GM19455 (cell line): ENCODE measurements around the gene ARL6IP1.

ENCODE experiments used
- ATAC-seq: cut with Tn5 transposase; IDR thresholded peaks from one replicate; pipeline ENCODE4 v1.9.1; 2021; ENCODE audit not compliant: unreplicated experiment

The ARL6IP1 gene

DNA sequence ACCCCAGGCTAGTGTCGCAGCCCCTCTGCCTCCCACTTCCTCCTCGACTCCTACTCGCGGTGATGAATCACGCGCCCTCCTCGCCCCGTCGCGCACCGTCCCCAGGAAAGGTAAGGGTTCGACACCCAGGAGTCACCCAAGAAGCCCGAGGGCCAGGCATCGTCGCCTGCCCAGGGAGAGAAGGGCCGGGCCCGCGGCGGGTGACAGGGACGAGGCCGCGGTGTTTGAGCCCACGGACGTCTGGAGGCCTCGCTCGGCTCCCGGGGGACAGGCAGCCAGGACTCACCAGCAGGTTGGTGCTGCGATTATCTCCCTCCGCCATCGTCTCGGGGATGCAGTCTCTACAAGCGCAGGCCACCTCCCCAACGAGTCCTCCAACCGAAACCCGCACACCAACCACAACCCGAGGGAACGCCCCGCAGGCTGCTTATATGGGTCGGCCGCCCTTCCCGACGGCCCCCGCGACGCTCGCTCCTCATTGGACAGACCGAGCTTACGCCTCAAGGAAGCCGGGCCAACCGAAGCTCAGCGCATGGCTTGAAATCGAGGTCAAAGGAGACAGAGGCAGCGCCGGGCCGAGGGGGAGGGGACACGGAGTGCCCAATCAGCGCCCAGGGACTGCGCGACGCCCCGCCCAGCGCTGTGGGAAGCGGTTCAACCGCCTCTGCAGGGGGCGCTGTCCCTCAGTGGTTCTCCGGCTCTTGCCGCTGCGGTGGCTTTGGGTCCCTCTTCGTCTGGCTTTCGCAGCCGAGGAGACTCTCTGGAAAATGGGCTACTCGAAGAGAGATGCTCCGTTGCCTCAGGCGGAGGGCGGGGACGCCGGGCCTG is at the start of gene ARL6IP1:
ARL6IP1 (minus strand) TSS at position 405 of the 828 bp plus-strand sequence; CDS start at position 322, 83 bp downstream.
- ATAC-seq = peak; percentile 90

DNA sequence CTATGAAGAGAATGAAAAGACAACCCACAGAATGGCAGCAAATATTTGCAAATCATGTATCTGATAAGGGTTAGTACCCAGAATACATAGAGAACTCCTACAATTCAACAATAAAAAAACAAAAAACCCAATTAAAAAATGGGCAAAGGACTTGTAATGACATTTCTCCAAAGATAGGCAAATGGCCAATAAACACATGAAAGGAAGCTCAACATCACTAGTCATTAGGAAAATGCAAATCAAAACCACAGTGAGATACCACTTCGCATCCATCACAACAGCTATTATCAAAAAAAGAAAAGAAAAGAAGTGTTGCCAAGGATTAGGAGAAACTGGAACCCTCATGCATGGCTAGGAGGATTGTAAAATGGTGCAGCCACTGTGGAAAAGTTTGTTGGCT is 45.1 kb upstream of the ARL6IP1 start:
- ATAC-seq = no peak

DNA sequence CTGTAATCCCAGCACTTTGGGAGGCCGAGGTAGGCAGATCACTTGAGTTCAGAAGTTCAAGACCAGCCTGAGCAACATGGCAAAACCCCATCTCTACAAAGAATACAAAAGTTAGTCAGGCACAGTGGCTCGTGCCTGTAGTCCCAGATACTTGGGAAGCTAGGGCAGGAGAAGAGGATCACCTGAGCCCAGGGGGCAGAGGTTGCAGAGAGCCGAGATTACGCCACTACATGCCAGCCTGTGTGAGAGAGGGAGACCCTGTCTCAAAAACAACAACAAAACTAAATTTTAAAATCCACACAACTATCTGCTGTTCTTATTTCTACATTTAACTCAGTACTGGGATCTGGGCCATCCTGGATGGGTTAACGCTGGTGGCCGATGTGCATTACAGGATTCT is 41.2 kb upstream of the ARL6IP1 start:
- no peak for ATAC-seq

DNA sequence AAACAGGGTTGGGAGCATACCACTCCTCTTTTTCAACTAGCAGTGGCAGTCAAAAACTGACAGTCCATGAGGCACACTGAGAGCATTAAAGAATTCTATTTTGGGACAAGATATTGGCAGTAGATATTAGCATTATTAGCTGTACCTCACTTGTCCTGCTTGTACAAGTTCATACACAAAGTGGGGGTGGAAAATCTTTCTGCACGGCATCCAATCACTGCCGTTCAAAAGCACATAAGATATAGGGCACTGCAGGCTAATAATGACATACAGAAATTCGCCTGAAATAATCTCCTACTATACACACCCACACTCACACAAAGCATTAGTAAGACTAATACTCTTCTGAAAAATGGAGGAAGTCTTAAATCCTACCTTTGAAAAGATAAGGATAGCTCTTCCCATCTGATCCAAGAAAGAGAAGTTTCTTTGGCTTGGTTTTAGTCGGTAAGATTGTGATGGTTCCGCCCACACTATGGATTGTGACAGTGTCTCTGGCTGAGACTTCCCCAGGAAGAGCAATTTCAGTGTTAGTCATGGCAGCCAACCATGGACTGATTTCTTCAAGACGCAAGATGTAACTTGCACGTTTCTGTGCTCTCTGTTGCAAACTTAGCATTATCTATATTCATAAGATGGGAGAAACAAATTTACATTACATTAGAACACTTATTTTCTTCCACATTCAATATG is 40.6 kb upstream of the ARL6IP1 start:
- ATAC-seq = no peak

DNA sequence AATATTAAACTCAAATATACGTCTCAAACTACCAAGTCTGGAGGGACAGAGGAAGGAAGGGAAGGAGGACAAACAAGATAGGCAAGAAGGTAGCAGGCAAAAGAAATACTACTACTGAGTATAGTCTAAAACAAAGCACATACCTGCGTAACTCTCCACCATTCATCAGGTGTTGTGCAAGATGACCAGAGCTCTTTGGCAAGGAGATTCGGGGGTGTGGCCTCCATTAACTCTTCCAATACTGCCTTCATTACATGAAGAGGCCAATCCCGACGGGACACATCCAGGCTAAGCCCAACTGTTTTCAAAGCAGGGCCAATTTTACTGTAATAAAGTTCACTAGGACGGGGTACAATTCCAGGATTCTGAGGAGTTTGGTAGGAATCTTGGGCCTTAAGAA is 38.2 kb upstream of the ARL6IP1 start:
- no peak for ATAC-seq

DNA sequence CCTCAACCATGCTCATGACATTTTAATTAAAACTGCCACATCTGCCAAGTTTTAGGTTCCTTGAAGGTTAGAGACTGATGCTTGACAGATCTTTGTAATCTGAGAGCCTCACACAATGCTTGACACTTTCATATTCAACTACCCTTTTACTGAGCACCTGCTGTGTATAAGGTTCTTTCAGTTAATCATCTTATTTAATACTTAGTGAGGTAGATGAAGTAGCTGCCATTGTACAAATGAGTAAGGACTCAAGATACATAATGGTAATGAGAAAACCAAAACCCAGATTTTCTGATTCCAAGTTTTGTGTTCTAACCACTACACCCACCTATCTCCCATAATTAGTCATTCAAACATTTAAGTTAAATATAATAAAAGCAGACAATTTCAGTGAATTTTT is 35.4 kb upstream of the ARL6IP1 start:
- ATAC-seq = no peak

DNA sequence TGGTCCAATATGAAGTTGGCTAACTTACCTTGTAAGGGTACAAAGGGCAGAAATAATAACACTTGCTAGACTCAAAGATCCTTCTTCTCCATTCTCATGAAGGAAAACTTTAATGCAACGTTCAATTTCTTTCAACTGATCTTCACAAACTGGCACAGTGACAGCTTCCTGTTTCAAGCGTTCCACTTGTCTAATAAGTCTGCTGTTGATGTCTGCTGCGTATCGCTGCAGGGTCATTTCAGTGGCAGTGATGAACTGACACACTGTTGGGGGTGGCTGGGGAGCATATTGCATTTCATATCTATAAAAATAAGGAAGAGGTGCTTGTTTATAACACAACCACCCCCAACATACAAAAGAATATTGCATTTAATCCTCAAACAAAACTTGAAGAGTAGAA is 33.5 kb upstream of the ARL6IP1 start:
- no peak for ATAC-seq

DNA sequence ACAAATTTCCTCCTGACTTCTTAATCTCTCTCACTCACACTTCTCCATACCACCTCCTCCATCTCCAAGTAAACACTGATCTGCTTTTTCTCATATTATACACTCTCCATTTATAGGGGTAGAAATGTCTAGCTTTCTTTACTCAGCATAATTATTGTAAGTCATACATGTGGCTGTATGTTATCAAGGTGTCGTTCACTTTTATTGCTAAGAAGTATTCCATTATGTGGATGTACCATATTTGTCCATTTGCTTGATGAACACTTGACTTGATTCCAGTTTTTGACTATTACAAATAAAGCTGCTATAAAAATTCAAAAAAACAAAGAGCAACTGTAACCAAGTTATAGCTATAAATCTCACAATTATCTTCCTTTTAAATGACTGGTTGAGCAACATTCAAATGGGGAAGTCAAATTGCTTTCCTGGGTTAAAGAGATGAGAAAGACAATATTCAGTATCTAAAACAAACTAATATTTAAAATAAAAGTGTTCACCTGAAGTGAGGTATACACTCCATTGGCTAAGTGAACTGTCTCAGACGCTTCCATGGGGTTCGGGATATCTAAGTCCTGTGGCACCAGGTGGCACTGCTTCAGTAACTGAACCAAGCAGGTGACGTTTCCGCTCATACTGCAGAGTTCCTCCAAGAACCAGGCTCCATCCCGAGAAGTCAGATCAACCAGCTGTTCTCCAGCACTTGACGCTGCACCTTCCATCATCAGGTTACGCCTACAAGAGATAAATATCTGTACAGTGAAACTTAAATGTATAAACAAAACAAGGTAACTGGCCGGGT is 32.6 kb upstream of the ARL6IP1 start:
- no peak for ATAC-seq

DNA sequence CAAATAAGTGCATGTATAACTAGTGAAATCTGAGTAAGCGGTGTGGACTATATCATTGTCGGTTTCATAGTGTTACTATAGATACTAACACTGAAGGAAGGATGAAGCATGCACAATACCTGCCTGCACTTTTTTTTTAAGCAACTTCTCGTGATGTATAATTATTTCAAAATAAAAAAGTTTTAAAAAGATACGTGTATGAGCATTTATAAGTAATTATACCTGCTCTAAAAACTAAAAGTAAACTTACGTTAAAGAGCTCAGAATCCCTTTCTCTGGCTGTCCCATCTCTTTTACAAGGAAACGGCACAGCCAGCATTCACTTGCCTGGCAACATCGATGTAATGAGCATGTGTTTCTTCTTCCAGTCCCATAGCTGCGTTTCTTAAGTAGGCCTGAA is 31.3 kb upstream of the ARL6IP1 start:
- ATAC-seq = no peak

DNA sequence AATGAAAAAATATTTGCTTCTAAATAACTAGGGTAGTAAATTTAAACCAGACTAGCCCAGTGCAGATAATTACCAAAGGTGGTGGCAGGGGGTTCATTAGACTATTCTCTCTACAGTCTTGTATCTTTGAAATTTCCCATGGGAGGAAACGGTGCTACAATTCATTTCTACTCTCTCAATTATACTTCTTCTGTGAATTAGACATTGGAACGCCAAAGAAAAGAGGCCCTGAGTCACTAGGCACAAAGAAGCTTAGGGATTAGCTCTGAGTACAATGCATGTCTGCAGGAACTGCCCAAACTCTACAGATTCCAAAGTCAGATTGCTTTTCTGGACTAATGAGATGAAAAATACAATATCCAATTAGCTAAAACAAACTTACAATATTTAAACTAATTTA is 30.7 kb upstream of the ARL6IP1 start:
- no peak for ATAC-seq

DNA sequence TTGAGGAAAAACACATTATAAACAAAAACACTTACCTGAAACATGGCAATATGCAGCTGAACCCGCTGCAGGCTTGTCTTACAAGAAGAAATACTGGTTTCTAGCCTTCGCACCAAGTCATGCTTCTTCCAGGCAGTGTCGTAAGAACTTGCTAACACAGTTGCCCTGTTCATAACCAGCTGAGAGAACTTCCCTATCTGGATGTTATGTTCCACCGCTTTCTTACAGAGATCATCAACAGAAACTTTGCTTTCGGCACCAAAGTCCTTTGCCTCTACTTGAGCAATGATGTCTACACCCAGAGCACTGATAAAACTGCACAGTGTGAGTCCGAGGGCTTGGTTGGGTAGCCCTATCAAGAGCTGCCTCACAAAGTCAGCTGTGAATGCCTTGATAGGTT is 27.9 kb upstream of the ARL6IP1 start:
- no peak for ATAC-seq

DNA sequence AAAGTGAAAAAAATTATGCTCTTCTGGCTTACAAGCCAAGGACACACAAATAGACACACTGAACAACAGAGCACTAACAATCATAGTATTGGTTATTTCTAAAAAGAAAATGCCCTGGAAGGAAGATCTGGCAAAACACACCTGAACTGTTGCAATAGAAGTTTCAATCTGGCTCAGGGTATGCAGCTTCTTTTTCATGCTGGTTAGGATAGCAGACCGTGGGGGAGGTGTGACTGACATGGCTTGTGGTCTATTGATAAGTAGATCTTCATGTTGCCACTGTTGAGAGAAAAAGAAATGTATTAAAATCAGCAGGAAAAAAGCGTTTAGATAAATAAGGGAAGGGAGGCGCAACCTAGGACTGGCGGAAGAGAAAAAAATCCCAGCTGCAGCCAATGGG is 26.5 kb upstream of the ARL6IP1 start:
- ATAC-seq = no peak

DNA sequence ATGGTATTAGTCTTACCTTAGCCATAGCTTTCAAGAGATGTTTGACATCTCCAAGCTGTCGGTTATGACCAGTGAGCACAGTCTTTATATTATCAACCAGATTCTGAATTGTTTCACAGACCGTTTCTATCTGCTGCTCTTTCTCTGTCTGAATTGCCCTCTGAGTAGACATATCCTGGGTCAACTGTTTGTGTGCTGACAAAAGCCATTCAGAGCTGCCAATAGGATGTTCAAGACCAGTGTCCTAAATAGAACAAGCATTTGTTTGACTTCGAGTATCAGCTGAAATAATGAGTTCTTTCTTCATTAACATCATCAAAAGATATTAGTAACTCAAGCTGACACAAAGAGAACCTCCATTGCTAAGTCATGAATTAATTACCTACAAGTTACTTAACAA is 14.9 kb upstream of the ARL6IP1 start:
- ATAC-seq = no peak

DNA sequence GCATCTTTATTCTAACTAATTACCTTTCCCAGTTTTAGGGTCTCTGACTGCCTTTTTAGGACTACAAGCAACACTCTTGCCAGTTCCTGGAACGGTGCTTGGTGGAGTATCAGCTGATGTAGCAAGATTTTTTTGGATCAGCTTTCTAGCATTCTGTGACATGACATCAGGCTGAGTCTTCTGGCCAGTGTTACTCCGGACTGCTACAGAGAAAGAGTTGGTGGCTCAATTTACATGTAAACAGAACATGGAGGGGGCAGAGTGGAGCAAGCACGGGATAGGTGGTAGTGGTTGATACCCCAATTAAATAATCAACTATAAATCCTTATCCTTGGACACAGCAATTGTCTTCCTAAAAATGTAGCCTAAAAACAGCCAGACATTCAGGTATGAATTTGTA is 10.6 kb upstream of the ARL6IP1 start:
- ATAC-seq = no peak

DNA sequence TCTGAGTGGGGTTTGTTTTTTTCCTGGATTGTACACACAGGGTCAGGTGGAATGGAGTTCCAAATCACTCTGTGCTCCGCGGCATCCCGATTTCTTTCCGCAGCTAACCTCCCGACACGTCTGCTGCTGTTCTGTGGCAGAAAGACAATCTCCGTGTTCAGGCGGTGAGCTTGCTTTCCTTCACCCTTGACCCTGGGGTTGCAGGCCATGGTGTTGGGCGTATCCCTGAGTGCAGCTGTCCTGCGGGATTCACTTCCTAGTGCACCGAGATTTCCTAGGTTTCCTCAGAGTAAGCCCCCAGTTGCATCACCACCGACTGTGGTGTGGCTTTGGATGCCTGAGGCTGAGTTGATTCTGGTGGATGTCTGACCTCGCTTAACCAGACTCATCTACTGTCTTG is 7.8 kb upstream of the ARL6IP1 start:
- no peak for ATAC-seq

DNA sequence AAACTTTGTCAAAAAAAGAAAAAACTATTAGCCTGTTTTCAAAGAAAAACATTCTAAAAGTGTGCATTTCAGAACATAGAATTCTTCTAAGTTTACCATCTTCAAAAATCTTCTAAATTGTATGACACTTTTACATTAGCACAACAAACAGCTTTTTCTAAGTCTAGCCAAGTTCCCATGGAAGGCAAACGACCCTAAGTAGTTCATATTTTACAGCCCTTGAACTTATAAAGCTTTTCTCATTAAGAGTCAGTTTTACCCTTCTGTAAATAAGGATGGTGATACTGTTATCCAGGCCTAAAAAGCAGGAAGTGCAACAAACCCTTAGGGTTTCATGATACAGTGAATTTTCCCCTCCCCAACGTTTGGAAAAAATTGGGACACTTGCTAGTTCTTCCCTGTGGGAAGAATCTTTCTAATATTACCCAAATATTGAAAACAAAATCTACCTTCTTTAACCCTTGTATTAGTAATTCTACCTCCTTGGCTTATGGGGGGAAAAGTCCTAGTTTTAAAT is 4.0 kb upstream of the ARL6IP1 start:
- no peak for ATAC-seq

DNA sequence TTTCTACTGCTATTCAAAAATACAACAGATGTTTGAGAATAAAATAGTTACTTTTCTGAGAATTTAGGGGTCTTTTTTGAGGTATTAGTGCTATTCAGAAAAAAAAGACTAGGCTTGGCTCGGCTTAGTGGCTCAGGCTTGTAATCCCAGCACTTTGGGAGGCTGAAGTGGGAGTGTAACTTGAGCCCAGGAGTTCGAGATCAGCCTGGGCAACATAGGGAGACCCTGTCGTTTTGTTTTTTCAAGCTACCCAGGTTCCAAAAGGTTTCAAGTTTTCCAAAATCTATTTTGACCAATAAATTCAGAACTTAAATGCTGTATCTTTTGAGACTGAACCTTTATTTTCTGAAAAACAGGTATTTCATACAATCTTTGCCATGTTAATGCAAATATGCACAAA is 3.2 kb upstream of the ARL6IP1 start:
- no peak for ATAC-seq

DNA sequence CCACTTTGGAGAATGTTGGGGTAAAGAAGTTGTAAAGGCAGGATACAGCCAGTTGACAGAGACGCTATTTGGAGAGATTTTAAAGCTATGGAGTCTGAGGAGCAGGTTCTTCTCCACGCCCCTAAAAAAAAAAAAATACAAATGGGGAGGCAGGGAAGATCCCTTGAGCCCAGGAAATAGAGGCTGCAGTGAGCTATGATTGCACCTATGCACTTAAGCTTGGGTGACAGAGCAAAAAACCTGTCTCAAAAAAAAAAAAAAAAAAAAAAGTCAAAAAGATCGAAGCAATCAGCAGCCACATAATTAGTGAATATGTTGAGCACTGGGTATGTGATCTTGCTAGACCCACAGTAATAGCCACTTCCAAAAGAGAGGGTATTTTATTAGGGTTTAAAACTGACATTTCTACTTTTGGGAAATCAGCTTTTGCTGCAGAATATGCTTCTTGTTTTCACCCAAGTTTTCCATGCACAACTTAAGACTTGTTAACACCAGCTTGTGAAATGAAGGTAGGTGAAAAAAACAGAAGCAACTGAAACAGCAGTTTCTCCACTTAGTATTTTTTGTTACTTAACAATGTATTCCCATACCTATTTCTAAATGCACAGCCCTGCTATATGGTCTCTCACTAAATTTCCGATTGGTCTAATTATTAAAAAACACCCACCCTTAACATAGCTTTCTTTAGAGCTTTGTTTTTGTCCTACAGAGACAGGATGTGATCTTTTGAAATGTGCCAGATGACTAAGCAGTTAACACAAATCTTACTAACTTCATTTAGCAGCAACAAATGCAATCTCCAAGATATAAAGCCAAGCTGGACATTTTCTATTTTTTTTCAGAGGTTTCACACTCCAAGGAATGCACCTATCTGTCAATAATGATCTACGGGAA is 2.5 kb upstream of the ARL6IP1 start:
- ATAC-seq = no peak

DNA sequence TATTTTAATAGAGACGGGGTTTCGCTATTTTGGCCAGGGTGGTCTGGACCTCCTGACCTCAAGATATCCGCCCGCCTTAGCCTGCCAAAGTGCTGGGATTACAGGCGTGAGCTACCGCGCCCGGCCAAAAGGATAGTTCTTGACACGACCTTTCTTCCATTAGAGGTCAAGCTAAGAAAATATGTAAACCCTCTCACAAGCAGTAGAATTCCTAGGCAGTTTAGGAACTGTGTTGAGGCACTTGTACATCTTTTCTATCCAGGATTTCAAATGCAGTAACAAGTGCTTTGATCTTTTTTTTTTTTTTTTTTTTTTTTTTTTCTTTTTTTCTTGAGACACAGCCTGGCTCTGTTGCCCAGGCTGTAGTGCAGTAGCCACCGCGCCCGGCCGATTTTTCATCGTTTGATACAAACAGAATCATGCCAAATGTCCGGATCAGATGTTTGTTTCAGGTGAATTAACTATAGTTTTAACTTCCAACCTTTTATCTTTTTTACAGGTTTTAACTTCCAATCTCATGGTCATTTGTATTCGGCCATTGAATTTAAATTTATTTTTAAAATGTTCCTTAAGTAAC is 1.5 kb upstream of the ARL6IP1 start:
- no peak for ATAC-seq

DNA sequence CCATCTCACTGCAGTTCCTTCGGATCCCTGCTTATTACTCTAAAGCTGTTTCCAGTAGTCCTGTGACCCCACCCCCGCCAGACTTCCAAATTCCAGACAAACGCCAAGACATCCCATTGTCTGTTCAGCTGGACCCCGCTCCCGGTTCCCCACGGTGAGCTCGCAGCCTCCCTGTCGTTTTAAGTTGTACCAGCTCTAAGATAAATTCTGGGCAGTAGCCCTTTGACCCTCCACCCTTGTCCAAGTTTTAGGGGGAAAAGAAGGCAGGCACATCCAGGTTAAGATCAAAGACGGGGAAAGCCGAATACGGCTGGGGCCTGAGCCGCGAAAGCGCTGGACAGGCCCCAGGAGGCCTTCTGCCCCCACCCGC is 589 bp downstream of the ARL6IP1 start:
- ATAC-seq = no peak
